GM21723 (cell line): ENCODE measurements around the gene BEST1.

Experiments used
- ATAC-seq: cut with Tn5 transposase; IDR thresholded peaks from one replicate; pipeline ENCODE4 v1.9.1; 2021; ENCODE audit warnings: mild to moderate bottlenecking, moderate library complexity; ENCODE audit not compliant: unreplicated experiment

Gene BEST1

GRCh38 chr11:61914471-61915171 lies 35.5 kb upstream of the BEST1 start:
- no peak for ATAC-seq

DNA sequence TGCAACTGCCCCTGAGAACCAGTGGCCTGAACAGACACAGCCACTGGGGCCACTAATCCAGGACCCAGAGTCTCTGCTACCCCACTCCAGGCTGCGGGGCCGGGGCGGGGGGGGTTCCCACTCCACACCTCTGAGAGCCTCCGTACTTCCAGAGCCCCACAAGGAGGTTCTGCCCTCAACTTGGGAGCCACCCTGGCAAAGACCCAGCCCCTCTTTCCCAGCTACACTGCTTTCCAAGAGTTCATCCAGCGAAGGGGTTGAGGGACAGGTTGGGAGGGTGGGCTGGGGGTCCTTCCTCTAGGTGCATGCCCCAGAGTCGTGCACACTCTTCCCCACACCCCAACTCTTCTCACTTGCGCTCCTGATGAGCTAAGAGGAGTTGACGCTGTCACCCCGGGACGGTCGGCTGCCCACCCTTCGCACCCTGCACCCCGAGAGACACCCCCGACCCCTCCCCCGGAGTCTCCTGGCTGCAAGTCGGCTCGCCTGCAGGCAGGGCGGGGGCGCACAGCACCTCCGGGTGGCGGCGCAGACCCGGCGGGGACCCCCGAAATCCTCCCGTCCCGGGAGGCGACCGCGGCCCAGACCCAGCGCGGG lies 33.3 kb upstream of the BEST1 start:
- no peak for ATAC-seq

DNA sequence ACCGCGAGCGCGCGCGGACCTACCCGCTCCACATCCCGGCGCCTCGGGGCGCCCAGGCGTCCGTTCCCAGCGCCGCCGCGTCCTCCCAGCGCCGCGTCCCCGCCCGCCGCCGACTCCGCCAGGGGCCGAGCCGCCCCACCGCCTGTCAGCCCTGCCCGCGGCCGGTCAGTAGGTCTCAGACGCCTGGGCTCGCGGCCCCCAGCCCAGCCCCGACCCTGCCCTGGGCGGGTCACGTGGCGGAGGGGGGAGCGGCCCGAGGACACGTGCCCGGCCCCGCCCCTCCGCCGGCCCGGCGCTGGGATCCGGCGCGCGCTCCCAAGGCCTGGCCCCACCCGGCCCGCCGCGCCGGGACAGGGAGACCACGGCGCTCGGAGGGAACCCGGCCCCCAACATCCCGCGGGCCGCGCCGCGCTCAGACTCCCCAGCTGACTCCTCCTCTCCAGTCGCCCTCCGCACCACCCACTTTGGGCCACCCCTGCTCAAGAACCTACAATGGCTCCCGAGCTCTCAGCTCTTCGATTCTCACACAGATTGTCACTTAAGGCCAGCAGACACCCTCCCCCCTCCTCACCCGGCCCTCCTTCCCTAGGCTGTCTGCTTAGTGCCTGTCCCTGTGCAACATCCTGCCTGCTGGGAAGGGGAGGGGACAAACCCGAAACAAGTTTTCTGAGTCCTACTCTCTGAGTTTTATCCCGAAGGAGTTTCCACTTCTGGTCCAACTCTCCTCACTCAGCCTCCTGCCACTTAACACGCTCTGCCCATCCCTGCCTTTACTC lies 32.6 kb upstream of the BEST1 start, which contains the start of gene RAB3IL1:
RAB3IL1 (minus strand) TSS at position 233 of the 776 bp plus-strand sequence; CDS start at position 34, 199 bp downstream.
- no peak for ATAC-seq

GRCh38 chr11:61918251-61918937 lies 31.8 kb upstream of the BEST1 start:
- no peak for ATAC-seq

DNA sequence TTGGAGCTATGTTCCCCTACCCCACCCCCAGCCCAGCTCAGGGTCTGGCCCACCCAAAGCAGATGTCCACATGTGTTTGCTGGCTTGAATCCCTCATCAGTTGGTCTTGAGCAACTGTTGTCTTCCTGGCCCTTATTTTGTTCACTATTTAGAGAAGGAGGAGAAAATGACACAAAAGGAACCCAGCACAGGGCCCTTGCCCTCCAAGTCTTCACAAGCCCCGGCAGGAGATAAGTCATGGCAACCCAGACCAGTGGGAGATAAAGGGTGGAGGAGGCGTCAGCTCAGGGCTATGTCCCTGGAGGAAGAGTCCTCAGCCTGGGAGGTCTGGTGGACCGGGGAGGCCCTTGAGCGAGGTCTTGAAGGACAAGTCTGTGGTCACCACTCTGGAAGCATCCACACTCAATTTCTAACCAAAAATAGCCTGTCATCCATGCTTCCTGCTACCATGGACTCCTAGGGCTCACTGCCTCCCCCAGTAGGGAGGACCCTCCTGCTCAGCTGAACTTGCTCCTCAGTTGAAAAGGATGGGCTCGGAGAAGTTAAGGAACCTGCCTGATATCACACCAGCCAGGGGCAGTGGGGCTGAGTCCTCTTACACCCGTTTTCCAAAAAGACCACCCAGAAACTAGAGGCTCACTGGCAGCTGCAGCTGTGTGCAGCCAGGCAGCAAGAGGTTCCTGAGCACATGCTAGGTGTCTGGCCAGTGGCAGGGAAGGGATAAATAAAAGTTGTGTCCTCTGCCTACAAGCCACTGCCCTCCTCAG lies 31.0 kb upstream of the BEST1 start:
- no peak for ATAC-seq

GRCh38 chr11:61919705-61920631 lies 30.2 kb upstream of the BEST1 start:
- ATAC-seq, result no peak

- no peak for ATAC-seq
These were observed 28.7 kb upstream of the BEST1 start for GRCh38 chr11:61921446-61921845.

DNA sequence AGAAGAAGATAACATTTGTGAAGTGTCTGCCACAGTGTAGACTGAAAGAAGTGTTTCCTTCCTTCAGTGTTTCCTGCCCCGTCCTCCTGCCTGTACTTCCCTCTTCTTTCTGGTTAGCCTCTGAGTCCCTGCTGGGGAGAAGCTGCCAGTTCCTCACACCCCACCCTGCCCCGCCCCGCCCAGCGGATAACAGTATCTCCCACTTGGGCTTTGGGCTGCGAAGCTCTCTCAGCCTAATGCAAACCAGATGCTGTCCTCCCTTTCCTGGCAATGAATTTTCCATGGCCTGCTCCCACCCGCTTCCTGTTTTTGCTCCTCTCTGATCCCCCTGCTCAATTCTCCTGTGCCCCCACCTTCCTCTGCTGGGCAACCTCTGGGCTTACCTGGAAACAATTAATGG lies 27.6 kb upstream of the BEST1 start:
- no peak for ATAC-seq

GRCh38 chr11:61923166-61924063 lies 26.7 kb upstream of the BEST1 start:
- ATAC-seq, result no peak

- no peak for ATAC-seq
These were observed 26.1 kb upstream of the BEST1 start for GRCh38 chr11:61924064-61924455.

- no peak for ATAC-seq
These were observed 24.4 kb upstream of the BEST1 start for GRCh38 chr11:61925736-61926135.

GRCh38 chr11:61926235-61926634 lies 23.9 kb upstream of the BEST1 start:
- ATAC-seq, result no peak

DNA sequence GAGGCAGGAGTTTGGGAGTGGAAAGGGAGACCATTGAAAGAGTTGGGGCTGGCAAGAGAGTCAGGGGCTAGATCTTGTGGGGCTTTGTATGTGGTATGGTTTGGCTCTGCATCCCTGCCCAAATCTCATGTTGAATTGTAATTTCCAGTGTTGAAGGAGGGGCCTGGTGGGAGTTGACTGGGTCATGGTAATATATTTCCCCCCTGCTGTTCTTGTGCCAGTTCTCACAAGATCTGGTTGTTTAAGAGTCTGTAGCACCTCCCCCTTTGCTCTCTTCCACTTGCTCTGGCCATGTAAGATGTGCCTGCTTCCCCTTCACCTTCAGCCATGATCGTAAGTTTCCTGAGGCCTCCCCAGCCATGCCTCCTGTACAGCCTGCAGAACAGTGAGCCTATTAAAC lies 22.6 kb upstream of the BEST1 start:
- ATAC-seq, result no peak

GRCh38 chr11:61928606-61929005 lies 21.5 kb upstream of the BEST1 start:
- ATAC-seq, result no peak

DNA sequence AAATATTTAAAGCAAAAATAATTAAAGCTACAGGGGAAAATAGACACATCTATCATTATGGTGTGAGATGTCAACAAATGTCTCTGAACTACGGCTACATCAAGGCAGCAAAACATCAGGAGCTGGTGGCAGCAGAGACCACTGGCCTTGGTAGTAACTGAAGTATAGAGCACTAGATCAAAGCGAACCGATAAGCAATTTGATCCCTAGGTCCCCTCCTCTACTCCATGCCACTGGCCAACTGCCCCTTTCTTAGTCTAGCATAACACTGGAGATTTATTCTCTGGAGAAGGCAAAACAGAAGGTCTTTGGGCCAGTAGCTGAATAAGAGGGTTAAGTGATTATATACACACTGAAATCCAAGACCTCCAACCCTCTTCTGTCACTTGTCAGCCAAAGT lies 19.2 kb upstream of the BEST1 start:
- ATAC-seq, result no peak

- ATAC-seq, result no peak
These were observed 14.3 kb upstream of the BEST1 start for GRCh38 chr11:61935861-61936260.

DNA sequence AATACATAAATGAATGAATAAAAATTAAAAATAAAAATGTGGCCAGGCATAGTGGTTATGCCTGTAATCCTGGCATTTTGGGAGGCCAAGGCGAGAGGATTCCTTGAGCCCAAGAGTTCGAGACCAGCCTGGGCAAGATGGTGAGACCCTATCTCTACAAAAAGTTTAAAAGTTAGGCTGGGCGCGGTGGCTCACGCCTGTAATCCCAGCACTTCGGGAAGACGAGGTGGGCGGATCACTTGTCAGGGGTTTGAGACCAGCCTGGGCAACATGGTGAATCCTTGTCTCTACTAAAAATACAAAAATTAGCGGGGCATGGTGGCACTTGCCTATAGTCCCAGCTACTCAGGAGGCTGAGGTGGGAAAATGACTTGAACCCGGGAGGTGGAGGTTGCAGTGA lies 9.7 kb upstream of the BEST1 start:
- no peak for ATAC-seq

DNA sequence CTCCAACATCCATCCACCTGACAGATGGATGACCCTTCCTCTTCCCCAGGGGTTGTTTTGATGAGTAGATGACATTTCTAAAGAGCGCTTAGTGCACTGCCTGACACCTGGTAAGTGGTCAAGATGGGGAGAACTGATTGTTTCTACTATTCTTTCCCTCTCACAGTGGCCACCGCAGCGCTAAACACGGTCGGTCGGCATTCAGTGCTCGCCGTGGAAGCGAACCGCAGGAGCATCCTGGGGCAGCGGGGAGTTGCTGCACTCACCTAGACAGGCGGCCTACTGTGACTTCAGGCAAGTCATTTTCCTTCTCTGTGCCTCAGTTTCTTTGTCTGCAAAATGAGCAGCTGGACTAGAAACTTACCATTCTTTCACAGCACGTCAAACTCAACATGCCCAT lies 5.0 kb upstream of the BEST1 start:
- no peak for ATAC-seq

GRCh38 chr11:61946894-61947293 lies 3.3 kb upstream of the BEST1 start:
- no peak for ATAC-seq
